Keratinocyte (primary cell): Measurements from ENCODE around the gene PTEN.

Source experiments
- EZH2 ChIP-seq: IDR thresholded peaks from one replicate; pipeline ENCODE4 v1.6.1; 2012; ENCODE audit warnings: inconsistent platforms, mild to moderate bottlenecking, low read length, moderate library complexity
- TF ChIP-seq, protein P1 (sequence below), 3 experiments: IDR thresholded peaks in 1 of 3; conservative IDR thresholded peaks in 1 of 3; optimal IDR thresholded peaks in 1 of 3; 2 replicates in 2 of 3; 3 replicates in 1 of 3; pipeline versions ENCODE3 to v1.5.1; 2011; ENCODE audit warnings: low read length in 3 of 3, mild to moderate bottlenecking in 3 of 3, moderate library complexity in 2 of 3, control low read depth in 1 of 3, inconsistent platforms in 1 of 3; ENCODE audit not compliant: insufficient read depth in 2 of 3; ENCODE audit errors: extremely low read depth in 1 of 3

GRCh38 chr10:87978166-87978565, 114.7 kb downstream of the PTEN start:
- TF ChIP-seq EZH2, result no peak
- TF ChIP-seq, protein P1, sequence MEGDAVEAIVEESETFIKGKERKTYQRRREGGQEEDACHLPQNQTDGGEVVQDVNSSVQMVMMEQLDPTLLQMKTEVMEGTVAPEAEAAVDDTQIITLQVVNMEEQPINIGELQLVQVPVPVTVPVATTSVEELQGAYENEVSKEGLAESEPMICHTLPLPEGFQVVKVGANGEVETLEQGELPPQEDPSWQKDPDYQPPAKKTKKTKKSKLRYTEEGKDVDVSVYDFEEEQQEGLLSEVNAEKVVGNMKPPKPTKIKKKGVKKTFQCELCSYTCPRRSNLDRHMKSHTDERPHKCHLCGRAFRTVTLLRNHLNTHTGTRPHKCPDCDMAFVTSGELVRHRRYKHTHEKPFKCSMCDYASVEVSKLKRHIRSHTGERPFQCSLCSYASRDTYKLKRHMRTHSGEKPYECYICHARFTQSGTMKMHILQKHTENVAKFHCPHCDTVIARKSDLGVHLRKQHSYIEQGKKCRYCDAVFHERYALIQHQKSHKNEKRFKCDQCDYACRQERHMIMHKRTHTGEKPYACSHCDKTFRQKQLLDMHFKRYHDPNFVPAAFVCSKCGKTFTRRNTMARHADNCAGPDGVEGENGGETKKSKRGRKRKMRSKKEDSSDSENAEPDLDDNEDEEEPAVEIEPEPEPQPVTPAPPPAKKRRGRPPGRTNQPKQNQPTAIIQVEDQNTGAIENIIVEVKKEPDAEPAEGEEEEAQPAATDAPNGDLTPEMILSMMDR (optimal IDR thresholded peaks at IDR 0.05 in 1 of 3, IDR thresholded peaks at IDR 0.05 in 1 of 3, conservative IDR thresholded peaks at IDR 0.05 in 1 of 3; ENCODE audit: extremely low read depth in 1 of 3, insufficient read depth in 2 of 3, low read length in 3 of 3), result no peak
